Measurements from ENCODE around the gene INPP5D. TPM values are rescaled to one million over a fixed set of nuclear protein-coding genes. Genes with fewer than 3 reads are reported as not detected.

INPP5D gene
- total and polyA plus RNA-seq, 2 of the 8 experiments (the other 6 are each of a cell fraction or from before 2014, with no cell fraction given), result 4.5 to 7.1 TPM

- Histone ChIP-seq H3K9ac (replicated peaks in 1 of 4; ENCODE audit: extremely low read depth in 1 of 4, low read depth in 3 of 4, low read length in 3 of 4) (no peak overlapping the region), H3K36me3 (ENCODE audit: control insufficient read depth in 2 of 4, insufficient read depth in 4 of 4, low read length in 3 of 4) (no peaks in the 10 kb centered on the region), H3K56ac (replicated peaks; ENCODE audit: insufficient read length, low read depth, low read length) (no peak overlapping the region), H4K20me1 (replicated peaks in 1 of 2; ENCODE audit: control insufficient read depth in 1 of 2, insufficient read depth in 2 of 2, low read length in 2 of 2) (no peaks in the 10 kb centered on the region), H3K27ac (ENCODE audit: low read depth, low read length) (no peak overlapping the region), H3K4me2 (ENCODE audit: insufficient read depth in 1 of 2, low read depth in 2 of 2, low read length in 2 of 2) (no peak overlapping the region), H3K23me2 (ENCODE audit: low read depth, low read length) (no peaks in the 10 kb centered on the region), H3K79me2 (ENCODE audit: control insufficient read depth in 1 of 2, insufficient read depth in 2 of 2, low read length in 2 of 2) (no peaks in the 10 kb centered on the region), H3K27me3 (replicated peaks in 1 of 4; ENCODE audit: control insufficient read depth in 3 of 4, extremely low read depth in 1 of 4, insufficient read depth in 3 of 4, low read length in 3 of 4) (peaks cover 0 to 1% (median 0%) of the 10 kb centered on the region in 4 experiments; a peak in 1 of 7 replicates), H3K9me3 (ENCODE audit: insufficient read depth in 2 of 2, low read depth in 1 of 2, low read length in 1 of 2) (no peaks in the 10 kb centered on the region), H2AFZ (ENCODE audit: low read length) (no peak overlapping the region), H4K8ac (ENCODE audit: extremely low read depth, insufficient read depth, low read length) (no peak overlapping the region), H2BK5ac (ENCODE audit: low read depth, low read length) (no peak overlapping the region), H2AK5ac (ENCODE audit: low read depth, low read length) (no peak overlapping the region), H2BK15ac (ENCODE audit: low read length) (no peak overlapping the region), H3K79me1 (ENCODE audit: low read depth, low read length) (no peaks in the 10 kb centered on the region), H3K23ac (ENCODE audit: insufficient read length) (no peak overlapping the region), H3K4me1 (replicated peaks in 1 of 4; ENCODE audit: control insufficient read depth in 3 of 4, insufficient read depth in 4 of 4, low read length in 3 of 4) (no peaks in the 10 kb centered on the region), H3K4me3 (ENCODE audit: extremely low read depth in 1 of 4, insufficient read depth in 2 of 4, low read depth in 3 of 4, low read length in 4 of 4) (no peak overlapping the region), H3K14ac (ENCODE audit: insufficient read length) (no peak overlapping the region), H4K91ac (replicated peaks; ENCODE audit: insufficient read length, low read length) (no peak overlapping the region), H2BK20ac (ENCODE audit: low read length) (no peak overlapping the region), H3K18ac (ENCODE audit: extremely low read depth, low read length) (no peak overlapping the region), H3K4ac (replicated peaks; ENCODE audit: insufficient read length, low read depth, low read length) (no peak overlapping the region), H2BK120ac (replicated peaks; ENCODE audit: low read depth, low read length) (no peak overlapping the region), H4K5ac (ENCODE audit: insufficient read length, low read depth, low read length) (no peak overlapping the region), H2BK12ac (ENCODE audit: low read depth, low read length) (no peak overlapping the region)
- no peak for FAIRE-seq
- no peak for DNase-seq (ENCODE audit: low read depth in 1 of 2, low spot score in 2 of 2)
- ChIA-PET POLR2A (ENCODE audit: partially characterized antibody) (no interaction called here), CTCF (ENCODE audit: partially characterized antibody) (interaction anchor here (0.7 to 2.2 kb wide), 2 partner anchors 8 to 114 kb away, joined by 3 to 7 read pairs; partner anchors contain the start of gene ATG16L1)
- 84% methylated on average over 4 of the region's 4 CpGs; no CpG with 5 or more reads in 1 of the 2 experiments for WGBS, 2 experiments (ENCODE audit: extremely low coverage in 1 of 2, insufficient coverage in 1 of 2, insufficient read length in 1 of 2, insufficient replicate concordance in 2 of 2, low coverage in 1 of 2, low lambda C conversion rate in 2 of 2, missing lambda C conversion rate in 1 of 2)
- TF ChIP-seq TBP (IDR thresholded peaks at IDR 0.05; ENCODE audit: low read depth, low read length), result no peak
- TF ChIP-seq, protein P1, sequence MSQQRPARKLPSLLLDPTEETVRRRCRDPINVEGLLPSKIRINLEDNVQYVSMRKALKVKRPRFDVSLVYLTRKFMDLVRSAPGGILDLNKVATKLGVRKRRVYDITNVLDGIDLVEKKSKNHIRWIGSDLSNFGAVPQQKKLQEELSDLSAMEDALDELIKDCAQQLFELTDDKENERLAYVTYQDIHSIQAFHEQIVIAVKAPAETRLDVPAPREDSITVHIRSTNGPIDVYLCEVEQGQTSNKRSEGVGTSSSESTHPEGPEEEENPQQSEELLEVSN (IDR thresholded peaks at IDR 0.05), result no peak
- TF ChIP-seq RFX5 (IDR thresholded peaks at IDR 0.05; ENCODE audit: borderline replicate concordance, low read depth, low read length), result no peak
These were observed 183.2 kb downstream of the INPP5D start for GRCh38 chr2:233243348-233243747.

All from H1 (cell line).